Iris pigment epithelial cell (primary cell): ENCODE measurements around the gene NFYC.

Experiments
- DNase-seq: peaks from one replicate; pipeline ENCODE4 v3.0.0-alpha.2; 2011; ENCODE audit warnings: low read depth

Gene NFYC

GRCh38 chr1:40691538-40692428 lies at the start of gene NFYC:
TSS of gene NFYC (plus strand) at chr1:40691704. CDS start at chr1:40738844, 47,140 bp downstream.
- DNase-seq: peak; percentile 97

GRCh38 chr1:40645118-40645680 lies 46.3 kb upstream of the NFYC start:
- DNase-seq: no peak

GRCh38 chr1:40646315-40646714 lies 45.2 kb upstream of the NFYC start:
- DNase-seq: peak; percentile 64

- DNase-seq: no peak
Measured at GRCh38 chr1:40648200-40648599, 43.3 kb upstream of the NFYC start.

- DNase-seq: no peak
Measured at GRCh38 chr1:40648928-40649591, 42.4 kb upstream of the NFYC start.

GRCh38 chr1:40649592-40649930 lies 41.9 kb upstream of the NFYC start:
- DNase-seq: no peak

GRCh38 chr1:40650075-40650474 lies 41.4 kb upstream of the NFYC start:
- DNase-seq: no peak

- no peak for DNase-seq
Measured at GRCh38 chr1:40651138-40651857, 40.2 kb upstream of the NFYC start.

GRCh38 chr1:40652468-40652867 lies 39.0 kb upstream of the NFYC start:
- DNase-seq: no peak

GRCh38 chr1:40652979-40653378 lies 38.5 kb upstream of the NFYC start:
- DNase-seq: no peak

- DNase-seq: no peak
Measured at GRCh38 chr1:40653851-40654537, 37.5 kb upstream of the NFYC start.

- DNase-seq: no peak
Measured at GRCh38 chr1:40657046-40657445, 34.5 kb upstream of the NFYC start.

GRCh38 chr1:40658751-40659648 lies 32.5 kb upstream of the NFYC start:
- no peak for DNase-seq

GRCh38 chr1:40659649-40659947 lies 31.9 kb upstream of the NFYC start:
- no peak for DNase-seq

GRCh38 chr1:40661678-40662077 lies 29.8 kb upstream of the NFYC start:
- no peak for DNase-seq

GRCh38 chr1:40662151-40662550 lies 29.4 kb upstream of the NFYC start:
- DNase-seq: no peak

GRCh38 chr1:40662864-40663263 lies 28.6 kb upstream of the NFYC start:
- peak; percentile 18 for DNase-seq

GRCh38 chr1:40663324-40664166 lies 28.0 kb upstream of the NFYC start:
- no peak for DNase-seq

- no peak for DNase-seq
Measured at GRCh38 chr1:40664167-40664537, 27.4 kb upstream of the NFYC start.

GRCh38 chr1:40664791-40665190 lies 26.7 kb upstream of the NFYC start:
- no peak for DNase-seq
